Astrocyte of the spinal cord (primary cell): Measurements from ENCODE around the gene USF3.

Source experiments
- DNase-seq: peaks from one replicate; pipeline ENCODE4 v3.0.0; 2011; ENCODE audit warnings: low read depth, low spot score
- H3K4me3 ChIP-seq: 2 replicates; pipeline ENCODE4 v1.5.1; 2011; ENCODE audit warnings: low read depth, mild to moderate bottlenecking, low read length, moderate library complexity
- CTCF ChIP-seq: IDR thresholded peaks from 2 replicates; pipeline ENCODE4 v1.5.1; 2012; ENCODE audit warnings: low read depth, mild to moderate bottlenecking, low read length, inconsistent platforms
- in situ Hi-C: cut with HindIII; loops from 2 replicates; pipeline ENCODE4 v1.10.0; 2017; ENCODE audit warnings: low sequenced_read_pairs

Gene USF3

GRCh38 chr3:113741086-113741485, 44.6 kb upstream of the USF3 start:
- no peak overlapping the region for H3K4me3 ChIP-seq
- no peak for DNase-seq
- no peak for TF ChIP-seq CTCF
- in situ Hi-C loops, result no loop called here

GRCh38 chr3:113736548-113737089, 40.2 kb upstream of the USF3 start:
- TF ChIP-seq CTCF, result peak; percentile 46
- no peak overlapping the region for H3K4me3 ChIP-seq

GRCh38 chr3:113731694-113732093, 35.3 kb upstream of the USF3 start:
- in situ Hi-C loops, result no loop called here
- no peak for DNase-seq
- H3K4me3 ChIP-seq, result no peak overlapping the region
- no peak for TF ChIP-seq CTCF

More at GRCh38 chr3:113736548-113737089, 40.2 kb upstream of the USF3 start:
- DNase-seq, result peak; percentile 78
- in situ Hi-C loops, result no loop called here

GRCh38 chr3:113730550-113730949, 34.1 kb upstream of the USF3 start:
- TF ChIP-seq CTCF, result no peak
- in situ Hi-C loops, result no loop called here

GRCh38 chr3:113728661-113729060, 32.2 kb upstream of the USF3 start:
- H3K4me3 ChIP-seq, result no peak overlapping the region
- in situ Hi-C loops, result no loop called here
- DNase-seq, result no peak
- no peak for TF ChIP-seq CTCF

More at GRCh38 chr3:113730550-113730949, 34.1 kb upstream of the USF3 start:
- DNase-seq, result no peak
- H3K4me3 ChIP-seq, result no peak overlapping the region

GRCh38 chr3:113721636-113722035, 25.2 kb upstream of the USF3 start:
- no peak for DNase-seq
- no peak overlapping the region for H3K4me3 ChIP-seq
- no peak for TF ChIP-seq CTCF
- in situ Hi-C loops, result no loop called here

- in situ Hi-C loops, result no loop called here
- no peak for TF ChIP-seq CTCF
- H3K4me3 ChIP-seq, result no peak overlapping the region
- no peak for DNase-seq
Observed at GRCh38 chr3:113719758-113720157, 23.3 kb upstream of the USF3 start.
